Smooth muscle cell of the coronary artery (primary cell): ENCODE data around the gene PARVG. TPM values are rescaled to one million over a fixed set of nuclear protein-coding genes. Genes with fewer than 3 reads are reported as not detected.

Experiments
- total RNA-seq: library from RNA; depleted of rRNA; stranded (reverse); fragments of >200 nt; gene quantifications from 2 replicates; pipeline ENCODE4 v1.2.3, GENCODE V29; 2014; ENCODE audit warnings: low replicate concordance

The PARVG gene, protein sequence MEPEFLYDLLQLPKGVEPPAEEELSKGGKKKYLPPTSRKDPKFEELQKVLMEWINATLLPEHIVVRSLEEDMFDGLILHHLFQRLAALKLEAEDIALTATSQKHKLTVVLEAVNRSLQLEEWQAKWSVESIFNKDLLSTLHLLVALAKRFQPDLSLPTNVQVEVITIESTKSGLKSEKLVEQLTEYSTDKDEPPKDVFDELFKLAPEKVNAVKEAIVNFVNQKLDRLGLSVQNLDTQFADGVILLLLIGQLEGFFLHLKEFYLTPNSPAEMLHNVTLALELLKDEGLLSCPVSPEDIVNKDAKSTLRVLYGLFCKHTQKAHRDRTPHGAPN
- total RNA-seq: not detected in 2 replicates

DNA sequence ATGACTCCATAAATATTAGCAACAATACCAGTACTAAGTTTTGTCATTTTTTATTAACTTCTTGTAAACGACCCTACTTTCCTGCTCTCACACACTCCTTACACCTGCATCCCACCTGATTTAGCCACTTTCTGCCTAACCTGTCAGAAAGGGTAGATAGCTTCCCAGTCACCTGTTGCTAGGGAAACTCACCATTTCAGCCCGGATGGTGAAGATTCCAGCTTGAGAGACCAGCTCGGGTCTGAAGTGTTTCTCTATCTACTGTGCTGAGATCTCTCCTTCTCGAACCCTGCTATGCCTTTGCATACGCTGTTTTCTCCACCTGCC, at the start of gene PARVG:
Gene PARVG, plus strand, starts transcription at position 220 of the 327 bp plus-strand sequence. CDS start 2,405 bp downstream, outside the sequence.

Other genes starting within 250 kb of the PARVG start
- gene SAMM50, start 225.5 kb upstream of the PARVG start, total RNA-seq: 34.6 and 48.4 TPM in 2 replicates
- gene PARVB, start 156.6 kb upstream of the PARVG start, total RNA-seq: 33.2 and 45.6 TPM in 2 replicates
- gene SHISAL1, start 132.0 kb downstream of the PARVG start, total RNA-seq: 2.5 and 6.5 TPM in 2 replicates